ENCODE data around the gene CSF2RB.
A peak's percentile ranks its signal among the peaks of the same experiment; 100 is the strongest.

The CSF2RB gene

DNA sequence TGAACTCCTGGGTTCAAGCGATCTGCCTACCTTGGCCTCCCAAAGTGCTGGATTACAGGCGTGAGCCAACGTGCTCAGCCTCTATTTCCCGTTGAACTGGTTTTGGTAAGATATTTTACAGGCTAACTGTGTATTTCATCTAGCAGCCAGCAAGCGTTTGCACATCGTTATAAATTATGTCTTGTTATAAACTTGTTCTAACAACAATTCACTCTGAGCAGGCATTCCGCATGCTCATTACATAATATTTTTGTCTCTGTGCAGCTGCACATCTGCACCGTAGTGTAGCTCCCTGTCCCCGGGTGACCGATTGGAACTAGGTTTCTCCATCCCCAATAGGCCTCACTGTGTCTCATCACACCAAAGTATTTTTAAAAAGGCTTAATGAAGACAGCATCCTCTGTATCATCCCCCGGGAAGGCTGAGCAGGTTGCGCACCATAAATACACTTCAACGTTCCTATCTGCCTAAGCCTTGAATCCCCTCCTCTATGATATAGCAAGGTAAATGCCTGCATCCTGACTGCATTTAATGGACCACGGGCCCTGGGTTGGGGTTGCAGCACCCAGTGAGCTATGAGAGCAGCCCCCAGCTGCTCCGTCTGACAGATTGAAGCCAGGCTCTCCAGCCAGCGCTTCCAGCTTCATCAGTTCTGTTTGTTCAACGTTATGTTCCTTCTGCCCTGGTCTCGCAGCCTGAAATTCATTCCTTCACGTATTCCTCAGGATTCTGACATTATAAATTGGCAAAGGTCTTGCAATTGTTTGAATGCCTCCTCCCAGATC lies 58.1 kb downstream of the CSF2RB start:
- TF ChIP-seq, protein P1, sequence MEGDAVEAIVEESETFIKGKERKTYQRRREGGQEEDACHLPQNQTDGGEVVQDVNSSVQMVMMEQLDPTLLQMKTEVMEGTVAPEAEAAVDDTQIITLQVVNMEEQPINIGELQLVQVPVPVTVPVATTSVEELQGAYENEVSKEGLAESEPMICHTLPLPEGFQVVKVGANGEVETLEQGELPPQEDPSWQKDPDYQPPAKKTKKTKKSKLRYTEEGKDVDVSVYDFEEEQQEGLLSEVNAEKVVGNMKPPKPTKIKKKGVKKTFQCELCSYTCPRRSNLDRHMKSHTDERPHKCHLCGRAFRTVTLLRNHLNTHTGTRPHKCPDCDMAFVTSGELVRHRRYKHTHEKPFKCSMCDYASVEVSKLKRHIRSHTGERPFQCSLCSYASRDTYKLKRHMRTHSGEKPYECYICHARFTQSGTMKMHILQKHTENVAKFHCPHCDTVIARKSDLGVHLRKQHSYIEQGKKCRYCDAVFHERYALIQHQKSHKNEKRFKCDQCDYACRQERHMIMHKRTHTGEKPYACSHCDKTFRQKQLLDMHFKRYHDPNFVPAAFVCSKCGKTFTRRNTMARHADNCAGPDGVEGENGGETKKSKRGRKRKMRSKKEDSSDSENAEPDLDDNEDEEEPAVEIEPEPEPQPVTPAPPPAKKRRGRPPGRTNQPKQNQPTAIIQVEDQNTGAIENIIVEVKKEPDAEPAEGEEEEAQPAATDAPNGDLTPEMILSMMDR (IDR thresholded peaks at IDR 0.05; ENCODE audit: low read depth, low read length): no peak
- DNase-seq (ENCODE audit: extremely low read depth, low read depth): no peak

DNA sequence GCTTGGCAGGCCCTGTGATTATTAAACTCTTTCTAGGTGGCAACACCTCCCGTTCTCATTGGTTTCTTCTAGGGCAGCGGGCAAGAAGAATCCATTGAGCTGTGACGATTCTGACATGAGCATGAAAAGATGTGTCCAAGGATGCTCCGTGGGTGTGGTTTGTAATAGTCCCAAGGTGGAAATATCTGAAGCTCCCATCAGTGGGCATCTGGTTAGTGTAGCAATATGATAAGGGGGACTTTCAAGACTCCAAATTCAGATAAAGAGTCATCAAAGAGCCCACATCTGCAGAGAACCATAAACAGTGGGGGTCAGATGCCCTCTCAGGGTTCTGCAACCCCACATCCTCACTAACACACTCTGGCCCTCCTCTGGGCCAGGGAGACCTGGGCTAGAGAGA lies 63.2 kb downstream of the CSF2RB start:
- TF ChIP-seq, protein P1 (IDR thresholded peaks at IDR 0.05; ENCODE audit: low read depth, low read length): no peak
- DNase-seq (ENCODE audit: extremely low read depth, low read depth): no peak

DNA sequence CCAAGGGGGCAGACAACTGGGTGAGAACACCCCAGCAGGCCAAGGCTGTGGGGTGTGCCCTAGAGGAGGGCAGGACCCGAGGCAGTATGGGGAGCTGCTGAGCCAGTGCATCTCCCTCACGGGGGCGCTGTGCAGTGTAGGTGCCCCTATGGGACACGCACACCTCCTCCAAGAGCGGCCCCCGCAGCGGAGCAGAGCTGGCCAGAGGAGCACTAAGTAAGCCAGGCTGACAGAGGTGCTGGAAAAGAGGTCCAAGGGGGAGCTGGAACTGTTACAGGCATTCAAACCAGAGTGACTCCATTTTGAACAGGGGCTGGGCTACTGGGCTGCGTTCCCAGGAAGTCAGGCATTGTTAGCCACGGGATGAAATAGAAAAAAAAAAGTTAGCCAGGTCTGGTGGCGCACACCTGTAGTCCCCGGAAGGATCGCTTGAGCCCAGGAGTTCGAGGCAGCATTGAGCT lies 64.0 kb downstream of the CSF2RB start:
- no peak for DNase-seq (ENCODE audit: extremely low read depth, low read depth)
- TF ChIP-seq, protein P1 (IDR thresholded peaks at IDR 0.05; ENCODE audit: low read depth, low read length): peak; percentile 32

DNA sequence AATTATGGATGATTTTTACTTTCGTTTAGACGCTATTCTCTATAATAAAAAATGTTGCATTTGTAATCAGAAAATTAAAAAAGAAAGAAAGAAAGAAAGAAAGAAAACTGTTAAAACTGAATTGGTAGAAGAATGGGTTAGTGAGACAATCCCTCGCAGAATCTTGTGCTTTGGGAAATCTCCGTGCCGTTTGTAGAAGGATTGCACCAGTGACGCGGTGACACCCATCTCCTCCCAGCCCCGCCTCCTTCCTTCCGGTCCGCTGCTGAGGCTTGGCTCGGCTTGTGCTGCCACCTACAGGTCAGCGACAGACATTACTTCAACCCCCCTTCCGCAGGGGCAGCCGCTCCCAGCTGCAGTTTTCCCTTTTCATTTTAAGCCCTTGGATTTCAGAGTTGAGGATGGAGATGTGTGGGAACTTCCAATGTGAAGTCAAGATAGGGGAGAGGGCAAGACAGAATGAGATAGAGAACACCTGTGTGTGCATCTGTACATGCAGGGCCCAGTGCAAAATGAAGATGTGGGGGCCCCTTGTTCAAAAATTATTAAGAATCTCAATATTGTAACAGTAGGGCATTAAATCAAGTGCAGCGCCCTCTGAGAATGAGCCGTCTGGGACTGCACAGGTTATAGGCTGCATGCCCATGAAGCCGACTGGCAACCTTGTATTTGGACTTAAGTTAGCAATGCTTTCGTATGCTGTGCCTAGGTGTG lies 64.7 kb downstream of the CSF2RB start:
- TF ChIP-seq, protein P1 (IDR thresholded peaks at IDR 0.05; ENCODE audit: low read depth, low read length): peak; percentile 91
- peak; percentile 58 for DNase-seq (ENCODE audit: extremely low read depth, low read depth)

DNA sequence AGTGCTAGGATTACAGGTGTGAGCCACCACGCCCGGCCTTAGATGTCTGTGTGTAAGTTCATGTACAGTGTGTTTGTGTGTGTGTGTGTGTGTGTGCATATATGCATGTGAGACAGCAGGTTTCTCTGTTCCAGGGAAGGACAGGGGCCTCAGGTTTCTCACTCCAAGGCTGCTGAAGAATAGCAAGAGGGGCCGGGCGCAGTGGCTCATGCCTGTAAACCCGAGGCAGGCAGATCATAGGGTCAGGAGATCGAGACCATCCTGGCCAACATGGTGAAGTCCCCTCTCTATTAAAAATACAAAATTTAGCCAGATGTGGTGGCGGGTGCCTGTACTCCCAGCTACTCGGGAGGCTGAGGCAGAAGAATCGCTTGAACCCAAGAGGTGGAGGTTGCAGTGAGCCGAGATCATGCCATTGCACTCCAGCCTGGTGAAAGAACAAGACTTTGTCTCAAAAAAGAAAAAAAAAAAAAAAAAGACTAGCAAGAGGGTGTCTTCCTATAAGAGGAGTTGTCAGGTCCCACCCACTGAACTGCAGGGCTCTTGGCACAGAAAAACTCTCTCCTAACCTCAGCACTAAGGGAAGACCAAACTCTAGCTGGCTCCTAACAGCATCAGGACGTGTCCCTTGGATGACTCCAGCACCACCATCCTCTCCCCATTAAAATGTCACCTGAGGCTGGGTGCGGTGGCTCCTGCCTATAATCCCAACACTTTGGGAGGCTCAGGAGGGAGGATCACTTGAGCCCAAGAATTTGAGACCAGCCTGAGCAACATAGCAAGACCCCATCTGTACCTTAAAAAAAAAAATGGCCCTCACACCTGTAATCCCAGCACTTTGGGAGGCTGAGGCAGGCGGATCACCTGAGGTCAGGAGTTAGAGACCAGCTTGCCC lies 65.8 kb downstream of the CSF2RB start:
- TF ChIP-seq, protein P1 (IDR thresholded peaks at IDR 0.05; ENCODE audit: low read depth, low read length): no peak
- DNase-seq (ENCODE audit: extremely low read depth, low read depth): no peak

DNA sequence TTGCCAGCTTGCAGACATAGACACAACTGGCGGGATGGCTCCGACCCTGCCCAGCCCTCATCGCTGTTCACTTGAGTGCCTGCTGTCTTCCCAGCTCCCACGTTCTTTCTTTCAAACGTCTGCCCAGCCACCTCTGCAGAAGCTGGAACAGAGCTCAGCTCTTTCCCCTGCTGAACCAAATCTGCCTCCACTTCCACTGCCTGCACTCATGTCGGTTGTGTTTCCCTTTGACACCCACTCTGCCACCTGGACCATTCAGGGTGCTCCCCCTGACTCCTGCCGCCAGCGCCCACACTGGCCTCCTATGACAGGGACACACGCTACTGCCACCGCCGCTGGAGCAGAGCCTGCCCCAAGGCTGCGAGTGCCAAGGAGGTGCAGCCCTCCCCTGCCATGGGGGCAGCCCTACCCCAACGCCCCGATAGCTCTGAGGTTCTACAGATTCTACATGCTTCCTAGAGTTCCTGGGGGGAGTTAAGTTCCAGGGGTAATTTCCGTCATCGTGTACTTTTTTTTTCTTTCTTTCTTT lies 67.9 kb downstream of the CSF2RB start:
- DNase-seq (ENCODE audit: extremely low read depth, low read depth): no peak
- TF ChIP-seq, protein P1 (IDR thresholded peaks at IDR 0.05; ENCODE audit: low read depth, low read length): no peak

Data from AG09319 (cell line).